ENCODE data around the gene CHSY3.

Gene CHSY3

GRCh38 chr5:130032807-130033206 lies 128.5 kb downstream of the CHSY3 start:
- no peak for DNase-seq

- DNase-seq: no peak
These were observed 130.4 kb downstream of the CHSY3 start for GRCh38 chr5:130034566-130035210.

GRCh38 chr5:130035388-130035787 lies 131.1 kb downstream of the CHSY3 start:
- no peak for DNase-seq

GRCh38 chr5:130037905-130038304 lies 133.6 kb downstream of the CHSY3 start:
- no peak for DNase-seq

- no peak for DNase-seq
These were observed 139.6 kb downstream of the CHSY3 start for GRCh38 chr5:130043834-130044233.

GRCh38 chr5:130045334-130045733 lies 141.1 kb downstream of the CHSY3 start:
- no peak for DNase-seq

GRCh38 chr5:130050585-130050984 lies 146.3 kb downstream of the CHSY3 start:
- no peak for DNase-seq

GRCh38 chr5:130052752-130053151 lies 148.5 kb downstream of the CHSY3 start:
- DNase-seq: no peak

- no peak for DNase-seq
These were observed 151.3 kb downstream of the CHSY3 start for GRCh38 chr5:130055572-130055971.

GRCh38 chr5:130061746-130062145 lies 157.5 kb downstream of the CHSY3 start:
- DNase-seq: no peak

- no peak for DNase-seq
These were observed 159.3 kb downstream of the CHSY3 start for GRCh38 chr5:130063603-130064002.

- no peak for DNase-seq
These were observed 160.2 kb downstream of the CHSY3 start for GRCh38 chr5:130064484-130064883.

GRCh38 chr5:130065617-130066016 lies 161.4 kb downstream of the CHSY3 start:
- DNase-seq: no peak

GRCh38 chr5:130066644-130067043 lies 162.4 kb downstream of the CHSY3 start:
- DNase-seq: no peak

GRCh38 chr5:130067364-130067763 lies 163.1 kb downstream of the CHSY3 start:
- DNase-seq: no peak

GRCh38 chr5:130068101-130068500 lies 163.8 kb downstream of the CHSY3 start:
- DNase-seq: no peak

GRCh38 chr5:130068988-130069387 lies 164.7 kb downstream of the CHSY3 start:
- no peak for DNase-seq

GRCh38 chr5:130074820-130075219 lies 170.6 kb downstream of the CHSY3 start:
- DNase-seq: no peak

- DNase-seq: no peak
These were observed 172.7 kb downstream of the CHSY3 start for GRCh38 chr5:130077007-130077406.

- no peak for DNase-seq
These were observed 174.4 kb downstream of the CHSY3 start for GRCh38 chr5:130078661-130079060.

GRCh38 chr5:130090569-130091270 lies 186.5 kb downstream of the CHSY3 start:
- DNase-seq: no peak

- no peak for DNase-seq
These were observed 188.7 kb downstream of the CHSY3 start for GRCh38 chr5:130092991-130093390.

GRCh38 chr5:130096483-130096882 lies 192.2 kb downstream of the CHSY3 start:
- DNase-seq: no peak

- peak; percentile 28 for DNase-seq
These were observed 194.7 kb downstream of the CHSY3 start for GRCh38 chr5:130099008-130099407.

- peak; percentile 82 for DNase-seq
These were observed 198.1 kb downstream of the CHSY3 start for GRCh38 chr5:130102375-130102774.

Measured in NCI-H2171 treated with DMSO at 0.1 percent for 48 hours (cell line).